Keratinocyte (primary cell): ENCODE measurements around the gene NCF4. TPM values are rescaled to one million over a fixed set of nuclear protein-coding genes. Genes with fewer than 3 reads are reported as not detected.

Experiments used
- DNase-seq: peaks from one replicate; pipeline ENCODE4 v3.0.0-alpha.2; 2011; ENCODE audit warnings: low read depth, missing footprints, low spot score
- FAIRE-seq: peaks from 2 replicates; lab custom pipeline; 2011; peaks lifted over from hg19 to GRCh38; lab: Jason Lieb, UNC
- H2AFZ ChIP-seq: 2 replicates; pipeline ENCODE4 v1.6.0; 2012; ENCODE audit warnings: low read length, control low read depth, inconsistent platforms; ENCODE audit not compliant: control insufficient read depth
- H3K27ac ChIP-seq: 2 replicates; pipeline ENCODE4 v1.5.1; 2011; ENCODE audit warnings: low read length; ENCODE audit not compliant: control insufficient read depth, insufficient read depth
- H3K27me3 ChIP-seq: 3 replicates; pipeline ENCODE4 v1.6.0; 2011; ENCODE audit warnings: low read length; ENCODE audit not compliant: control insufficient read depth, insufficient read depth; ENCODE audit errors: extremely low read depth
- H3K36me3 ChIP-seq, 2 experiments: 2 replicates in 1 of 2; 3 replicates in 1 of 2; pipeline ENCODE4 v1.5.1; 2011; ENCODE audit warnings: low read length in 2 of 2, mild to moderate bottlenecking in 1 of 2; ENCODE audit not compliant: control insufficient read depth in 2 of 2, insufficient read depth in 2 of 2; ENCODE audit errors: extremely low read depth in 1 of 2
- H3K4me1 ChIP-seq: 3 replicates; pipeline ENCODE4 v1.5.1; 2011; ENCODE audit warnings: low read length; ENCODE audit not compliant: control insufficient read depth, insufficient read depth; ENCODE audit errors: extremely low read depth
- H3K4me2 ChIP-seq: 3 replicates; pipeline ENCODE4 v1.6.0; 2011; ENCODE audit warnings: low read depth, low read length; ENCODE audit not compliant: control insufficient read depth, insufficient read depth; ENCODE audit errors: extremely low read depth
- H3K4me3 ChIP-seq, 3 experiments: fragments of 200-600 bp in 1 of 3; sonication (generic) in 1 of 3; 2 replicates in 2 of 3; 3 replicates in 1 of 3; pipeline ENCODE4 v1.5.1; 2011 to 2016; ENCODE audit warnings: low read length in 3 of 3, mild to moderate bottlenecking in 3 of 3, control low read depth in 2 of 3, inconsistent platforms in 1 of 3, low read depth in 1 of 3, mixed read lengths in 1 of 3, mixed run types in 1 of 3, moderate library complexity in 1 of 3; ENCODE audit not compliant: control insufficient read depth in 2 of 3, insufficient read depth in 2 of 3; ENCODE audit errors: extremely low read depth in 1 of 3
- H3K79me2 ChIP-seq: 2 replicates; pipeline ENCODE4 v1.6.0; 2012; ENCODE audit warnings: low read length; ENCODE audit not compliant: control insufficient read depth, insufficient read depth
- H3K9ac ChIP-seq: 3 replicates; pipeline ENCODE4 v1.6.0; 2011; ENCODE audit warnings: low read length; ENCODE audit not compliant: control insufficient read depth, insufficient read depth; ENCODE audit errors: extremely low read depth
- H3K9me1 ChIP-seq: 3 replicates; pipeline ENCODE4 v1.6.0; 2011; ENCODE audit warnings: low read length; ENCODE audit not compliant: control insufficient read depth, insufficient read depth; ENCODE audit errors: extremely low read depth
- H3K9me3 ChIP-seq: 2 replicates; pipeline ENCODE4 v1.5.1; 2012; ENCODE audit warnings: low read depth, low read length; ENCODE audit not compliant: control insufficient read depth
- H4K20me1 ChIP-seq: 3 replicates; pipeline ENCODE4 v1.6.0; 2011; ENCODE audit warnings: low read length; ENCODE audit not compliant: control insufficient read depth, insufficient read depth; ENCODE audit errors: extremely low read depth
- EZH2 ChIP-seq: IDR thresholded peaks from one replicate; pipeline ENCODE4 v1.6.1; 2012; ENCODE audit warnings: inconsistent platforms, mild to moderate bottlenecking, low read length, moderate library complexity
- dilution Hi-C: fragments of 300-500 bp; cut with MboI; formaldehyde crosslinking; loops from one replicate; pipeline ENCODE4 v1.7.0; 2020; ENCODE audit warnings: low sequenced_read_pairs; ENCODE audit not compliant: extremely low pct_ligation_motif_present
- polyA plus RNA-seq, 5 experiments: library from polyadenylated mRNA; depleted of rRNA in 3 of 5; stranded (reverse) in 3 of 5; stranded (forward) in 1 of 5; unstranded in 1 of 5; fragments of >200 nt; gene quantifications; 1 replicate in 1 of 5; 2 replicates in 3 of 5; 3 replicates in 1 of 5; pipeline versions ENCODE4 v1.2.1 to v1.2.3, GENCODE V29; 2011 to 2012; ENCODE audit warnings: missing spikeins in 2 of 5, low read depth in 1 of 5, low replicate concordance in 1 of 5
- TF ChIP-seq, protein P1 (sequence below), 3 experiments: IDR thresholded peaks in 1 of 3; conservative IDR thresholded peaks in 1 of 3; optimal IDR thresholded peaks in 1 of 3; 2 replicates in 2 of 3; 3 replicates in 1 of 3; pipeline versions ENCODE3 to v1.5.1; 2011; ENCODE audit warnings: low read length in 3 of 3, mild to moderate bottlenecking in 3 of 3, moderate library complexity in 2 of 3, control low read depth in 1 of 3, inconsistent platforms in 1 of 3; ENCODE audit not compliant: insufficient read depth in 2 of 3; ENCODE audit errors: extremely low read depth in 1 of 3

NCF4 gene
- polyA plus RNA-seq, 1 donor (not counting 4 experiments of a cell fraction or from before 2014, with no cell fraction given): 0.42 TPM

DNA sequence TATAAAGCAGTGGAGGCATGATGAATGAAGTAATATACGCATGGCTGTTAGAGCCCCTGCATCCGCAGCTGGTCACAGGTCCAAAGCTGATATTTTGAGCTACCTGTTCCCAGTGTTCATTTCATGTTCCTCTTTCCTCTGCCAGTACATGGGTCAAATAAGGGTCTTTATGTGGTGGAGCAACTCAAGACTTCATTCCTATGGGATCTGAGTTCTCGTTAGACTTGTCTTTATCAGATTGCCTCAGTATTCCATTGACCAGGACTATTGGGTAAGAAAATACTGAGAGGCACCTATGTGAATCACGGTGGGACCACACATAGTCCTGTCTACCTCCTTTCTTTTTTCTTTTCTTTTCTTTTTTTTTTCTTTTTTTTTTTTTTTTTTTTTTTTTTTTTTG, 25.2 kb downstream of the NCF4 start:
- dilution Hi-C loops: no loop called here
- no peaks in the 10 kb centered on the region for H3K27me3 ChIP-seq
- FAIRE-seq (no peak), DNase-seq (no peak)
- no peaks in the 10 kb centered on the region for H3K9me3 ChIP-seq
- H3K27ac ChIP-seq: no peak overlapping the region
- H4K20me1 ChIP-seq: no peaks in the 10 kb centered on the region
- no peaks in the 10 kb centered on the region for H3K4me1 ChIP-seq
- H2AFZ ChIP-seq: no peak overlapping the region
- no peaks in the 10 kb centered on the region for H3K36me3 ChIP-seq
- H3K4me2 ChIP-seq: no peak overlapping the region
- no peak overlapping the region for H3K4me3 ChIP-seq
- H3K9ac ChIP-seq: no peak overlapping the region
- H3K9me1 ChIP-seq: no peaks in the 10 kb centered on the region
- no peaks in the 10 kb centered on the region for H3K79me2 ChIP-seq
- no peak for TF ChIP-seq EZH2
- TF ChIP-seq, protein P1, sequence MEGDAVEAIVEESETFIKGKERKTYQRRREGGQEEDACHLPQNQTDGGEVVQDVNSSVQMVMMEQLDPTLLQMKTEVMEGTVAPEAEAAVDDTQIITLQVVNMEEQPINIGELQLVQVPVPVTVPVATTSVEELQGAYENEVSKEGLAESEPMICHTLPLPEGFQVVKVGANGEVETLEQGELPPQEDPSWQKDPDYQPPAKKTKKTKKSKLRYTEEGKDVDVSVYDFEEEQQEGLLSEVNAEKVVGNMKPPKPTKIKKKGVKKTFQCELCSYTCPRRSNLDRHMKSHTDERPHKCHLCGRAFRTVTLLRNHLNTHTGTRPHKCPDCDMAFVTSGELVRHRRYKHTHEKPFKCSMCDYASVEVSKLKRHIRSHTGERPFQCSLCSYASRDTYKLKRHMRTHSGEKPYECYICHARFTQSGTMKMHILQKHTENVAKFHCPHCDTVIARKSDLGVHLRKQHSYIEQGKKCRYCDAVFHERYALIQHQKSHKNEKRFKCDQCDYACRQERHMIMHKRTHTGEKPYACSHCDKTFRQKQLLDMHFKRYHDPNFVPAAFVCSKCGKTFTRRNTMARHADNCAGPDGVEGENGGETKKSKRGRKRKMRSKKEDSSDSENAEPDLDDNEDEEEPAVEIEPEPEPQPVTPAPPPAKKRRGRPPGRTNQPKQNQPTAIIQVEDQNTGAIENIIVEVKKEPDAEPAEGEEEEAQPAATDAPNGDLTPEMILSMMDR (optimal IDR thresholded peaks at IDR 0.05 in 1 of 3, IDR thresholded peaks at IDR 0.05 in 1 of 3, conservative IDR thresholded peaks at IDR 0.05 in 1 of 3; ENCODE audit: extremely low read depth in 1 of 3, insufficient read depth in 2 of 3, low read length in 3 of 3): no peak

DNA sequence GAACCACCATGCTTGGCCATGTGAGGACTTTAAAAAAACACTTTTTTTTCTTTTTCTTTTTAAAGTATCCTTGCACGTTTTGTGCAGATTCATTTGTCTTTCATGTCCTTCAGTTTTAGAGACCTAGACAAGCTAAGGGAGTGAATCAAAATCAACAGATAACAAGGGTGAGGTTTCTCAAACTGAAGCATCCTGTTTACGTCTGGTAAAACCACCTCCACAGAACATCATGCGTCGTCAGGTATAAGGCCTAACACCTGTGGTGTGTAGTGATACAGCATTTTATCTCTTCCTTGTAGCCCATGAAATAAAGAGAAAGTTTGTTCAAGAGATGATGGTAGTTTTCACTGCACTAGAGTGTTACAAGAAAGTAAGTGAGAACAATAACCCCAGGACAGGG, 26.4 kb downstream of the NCF4 start:
- H3K9me3 ChIP-seq: no peaks in the 10 kb centered on the region
- H3K27me3 ChIP-seq: no peaks in the 10 kb centered on the region
- no peaks in the 10 kb centered on the region for H3K9me1 ChIP-seq
- FAIRE-seq: no peak
- no peaks in the 10 kb centered on the region for H3K4me1 ChIP-seq
- dilution Hi-C loops: no loop called here
- H3K9ac ChIP-seq: no peak overlapping the region
- no peaks in the 10 kb centered on the region for H3K79me2 ChIP-seq
- H3K4me3 ChIP-seq: no peak overlapping the region
- H4K20me1 ChIP-seq: no peaks in the 10 kb centered on the region
- no peak for TF ChIP-seq EZH2
- TF ChIP-seq, protein P1 (optimal IDR thresholded peaks at IDR 0.05 in 1 of 3, IDR thresholded peaks at IDR 0.05 in 1 of 3, conservative IDR thresholded peaks at IDR 0.05 in 1 of 3; ENCODE audit: extremely low read depth in 1 of 3, insufficient read depth in 2 of 3, low read length in 3 of 3): no peak
- H3K4me2 ChIP-seq: no peak overlapping the region
- no peak overlapping the region for H2AFZ ChIP-seq
- H3K27ac ChIP-seq: no peak overlapping the region
- no peaks in the 10 kb centered on the region for H3K36me3 ChIP-seq
- no peak for DNase-seq
